Activated CD4-positive, alpha-beta T cell treated with anti-CD3 and anti-CD28 coated beads for 36 hours (primary cell): ENCODE data around the gene VOPP1. TPM values are rescaled to one million over a fixed set of nuclear protein-coding genes. Genes with fewer than 3 reads are reported as not detected.

ENCODE experiments used
- ATAC-seq: fragments of 200-7000 bp; cut with Tn5 transposase; one replicate; pipeline ENCODE4 v1.10.0; 2021; ENCODE audit warnings: mild to moderate bottlenecking, moderate library complexity
- CTCF ChIA-PET: fragments of 350-600 bp; sonication (Branson Sonifier 250); formaldehyde crosslinking; loops from one replicate; lab custom pipeline; 2021; ENCODE audit warnings: antibody characterized with exemption; lab: Charles Lee
- POLR2A ChIA-PET: fragments of 350-600 bp; sonication (Branson Sonifier 250); formaldehyde crosslinking; loops from one replicate; lab custom pipeline; 2021; ENCODE audit warnings: antibody characterized with exemption, inconsistent platforms; lab: Charles Lee
- DNase-seq: peaks from one replicate; pipeline ENCODE4 v3.0.0-alpha.2; 2020
- H3K27ac Mint-ChIP-seq: one replicate; pipeline ENCODE4 v1.8.0; 2021; ENCODE audit warnings: mixed read lengths
- H3K27me3 Mint-ChIP-seq: one replicate; pipeline ENCODE4 v1.8.0; 2021; ENCODE audit warnings: mixed read lengths
- H3K36me3 Mint-ChIP-seq: one replicate; pipeline ENCODE4 v1.8.0; 2021; ENCODE audit warnings: low read depth, mixed read lengths
- H3K4me1 Mint-ChIP-seq: one replicate; pipeline ENCODE4 v1.8.0; 2021; ENCODE audit warnings: mixed read lengths
- H3K4me3 Mint-ChIP-seq: one replicate; pipeline ENCODE4 v1.8.0; 2021; ENCODE audit warnings: mild to moderate bottlenecking, moderate library complexity, mixed read lengths
- H3K9me3 Mint-ChIP-seq: one replicate; pipeline ENCODE4 v1.8.0; 2021; ENCODE audit warnings: low read depth, mixed read lengths
- intact Hi-C, 2 experiments: fragments of 100-400 bp; cut with DNase I in 1 of 2; cut with micrococcal nuclease in 1 of 2; formaldehyde crosslinking; loops; one replicate each; pipeline versions ENCODE4 v1.14.2 to v1.15.1; 2022 to 2024; cut with DNase I, micrococcal nuclease
- total RNA-seq, 2 experiments: library from RNA; stranded (reverse); gene quantifications; one replicate each; pipeline ENCODE4 v1.2.3, GENCODE V29; 2021

Gene VOPP1
- total RNA-seq, 2 experiments from 2014 or later = 63.7 to 64.2 TPM

GRCh38 chr7:55470261-55470660, 102.0 kb downstream of the VOPP1 start:
- peaks cover 3% of the 10 kb centered on the region for H3K9me3 Mint-ChIP-seq
- ChIA-PET POLR2A (interaction anchor here (0.6 to 1.7 kb wide), 4 partner anchors 9 to 104 kb away, joined by 3 to 6 read pairs (median 4); no protein-coding TSS in a partner anchor), CTCF (interaction anchor here (0.6 to 0.7 kb wide), 2 partner anchors 9 to 24 kb away, joined by 3 to 4 read pairs; no protein-coding TSS in a partner anchor)
- DNase-seq = no peak
- H3K27ac Mint-ChIP-seq = peak overlapping the region; percentile 33
- ATAC-seq = no peak
- peaks cover 35% of the 10 kb centered on the region for H3K36me3 Mint-ChIP-seq
- intact Hi-C loops = no loop called here
- H3K4me3 Mint-ChIP-seq = no peak overlapping the region
- peaks cover 73% of the 10 kb centered on the region for H3K4me1 Mint-ChIP-seq
- H3K27me3 Mint-ChIP-seq = no peaks in the 10 kb centered on the region

DNA sequence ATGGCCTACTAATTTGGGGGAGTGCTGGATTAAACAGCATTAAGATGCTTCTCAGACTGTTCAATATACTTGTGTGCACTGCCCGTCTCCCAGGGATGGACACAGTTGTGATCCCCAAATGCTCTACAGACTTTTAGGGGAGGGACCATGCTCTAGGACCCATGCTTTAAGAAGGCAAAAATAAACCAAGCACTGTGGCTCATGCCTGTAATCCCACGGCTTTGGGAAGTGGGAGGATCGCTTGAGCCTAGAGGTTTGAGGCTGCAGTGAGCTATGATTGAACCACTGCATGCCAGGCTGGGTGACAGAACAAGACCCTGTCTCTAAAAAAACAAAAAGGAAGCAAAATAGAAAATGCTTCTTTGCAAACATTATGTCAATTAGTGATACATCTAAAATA, 102.6 kb downstream of the VOPP1 start:
- CTCF ChIA-PET = interaction anchor here (0.6 to 1.3 kb wide), 5 partner anchors 9 to 65 kb away, joined by 3 to 4 read pairs (median 3); no protein-coding TSS in a partner anchor
- POLR2A ChIA-PET = interaction anchor here (1.4 to 1.7 kb wide), 3 partner anchors 39 to 104 kb away, joined by 3 to 6 read pairs (median 4); no protein-coding TSS in a partner anchor
- Mint-ChIP-seq H3K27me3 (no peaks in the 10 kb centered on the region), H3K36me3 (peaks cover 34% of the 10 kb centered on the region), H3K9me3 (peaks cover 3% of the 10 kb centered on the region), H3K27ac (peak overlapping the region; percentile 49), H3K4me1 (peaks cover 67% of the 10 kb centered on the region), H3K4me3 (no peak overlapping the region)
- no peak for ATAC-seq
- peak; percentile 3 for DNase-seq
- intact Hi-C loops = loop anchor here in 1 of 2 experiments (5.0 kb wide), 2 partner anchors 63 to 103 kb away; partner anchors contain the start of gene VOPP1

GRCh38 chr7:55469271-55469681, 103.0 kb downstream of the VOPP1 start:
- Mint-ChIP-seq H3K4me1 (peaks cover 63% of the 10 kb centered on the region), H3K36me3 (peaks cover 37% of the 10 kb centered on the region), H3K9me3 (peaks cover 3% of the 10 kb centered on the region), H3K4me3 (no peak overlapping the region), H3K27ac (peak overlapping the region; percentile 49), H3K27me3 (no peaks in the 10 kb centered on the region)
- ChIA-PET POLR2A (interaction anchor here (0.5 to 1.7 kb wide), 5 partner anchors 40 to 105 kb away, joined by 3 to 6 read pairs (median 4); no protein-coding TSS in a partner anchor), CTCF (interaction anchor here (0.7 to 1.3 kb wide), 4 partner anchors 17 to 126 kb away, joined by 3 to 4 read pairs (median 3); no protein-coding TSS in a partner anchor)
- intact Hi-C loops = loop anchor here in 1 of 2 experiments (5.0 kb wide), 2 partner anchors 63 to 103 kb away; partner anchors contain the start of gene VOPP1
- ATAC-seq = peak; percentile 86
- DNase-seq = peak; percentile 27

- peaks cover 45% of the 10 kb centered on the region for H3K36me3 Mint-ChIP-seq
- H3K27ac Mint-ChIP-seq = peak overlapping the region; percentile 67
- peak; percentile 2 for DNase-seq
- POLR2A ChIA-PET = interaction anchor here (0.5 to 1.7 kb wide), 2 partner anchors 66 to 106 kb away, joined by 4 to 6 read pairs; no protein-coding TSS in a partner anchor
- H3K4me1 Mint-ChIP-seq = peaks cover 55% of the 10 kb centered on the region
- intact Hi-C loops = loop anchor here in 1 of 2 experiments (5.0 kb wide), 2 partner anchors 64 to 104 kb away; partner anchors contain the start of gene VOPP1
- CTCF ChIA-PET = interaction anchor here (0.6 to 1.3 kb wide), 4 partner anchors 36 to 593 kb away, joined by 3 to 4 read pairs (median 3); no protein-coding TSS in a partner anchor
- H3K4me3 Mint-ChIP-seq = no peak overlapping the region
- ATAC-seq = no peak
- peaks cover 4% of the 10 kb centered on the region for H3K9me3 Mint-ChIP-seq
- no peaks in the 10 kb centered on the region for H3K27me3 Mint-ChIP-seq
Measured at GRCh38 chr7:55468495-55468894, 103.8 kb downstream of the VOPP1 start.

DNA sequence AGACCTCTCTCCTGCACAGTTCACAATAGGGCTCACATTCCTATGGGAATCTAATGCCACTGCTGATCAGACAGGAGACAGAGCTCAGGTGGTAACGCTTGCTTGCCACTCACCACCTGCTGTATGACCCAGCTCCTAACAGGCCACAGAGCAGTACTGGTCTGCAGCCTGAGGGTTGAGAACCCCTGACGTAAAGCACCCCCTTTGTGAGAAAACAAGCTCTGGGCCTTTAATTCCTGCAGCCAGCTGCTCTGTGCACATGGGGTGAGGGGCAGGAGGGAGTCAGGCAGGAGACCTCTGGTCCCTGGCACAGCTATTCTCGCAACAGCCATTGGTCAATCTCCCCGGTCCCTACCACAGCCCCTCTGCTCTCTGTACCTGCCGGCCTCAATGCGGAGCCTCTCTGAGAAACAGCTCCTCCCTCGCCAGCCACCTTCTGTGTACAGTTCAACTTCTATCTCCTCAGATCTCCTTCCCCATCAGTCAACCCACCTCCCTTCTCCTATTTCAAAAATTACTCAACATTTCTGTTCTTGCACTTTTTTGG, 105.2 kb downstream of the VOPP1 start:
- H3K4me1 Mint-ChIP-seq = peaks cover 58% of the 10 kb centered on the region
- H3K36me3 Mint-ChIP-seq = peaks cover 53% of the 10 kb centered on the region
- intact Hi-C loops = loop anchor here in 1 of 2 experiments (5.0 kb wide), 2 partner anchors 65 to 105 kb away; partner anchors contain the start of gene VOPP1
- H3K27ac Mint-ChIP-seq = peak overlapping the region; percentile 37
- DNase-seq (peak; percentile 3), ATAC-seq (no peak)
- CTCF ChIA-PET = interaction anchor here (0.7 kb wide), 1 partner anchor 8 kb away, joined by 3 read pairs; no protein-coding TSS in a partner anchor
- no peaks in the 10 kb centered on the region for H3K27me3 Mint-ChIP-seq
- POLR2A ChIA-PET = no interaction called here
- H3K9me3 Mint-ChIP-seq = peaks cover 11% of the 10 kb centered on the region
- H3K4me3 Mint-ChIP-seq = no peak overlapping the region

DNA sequence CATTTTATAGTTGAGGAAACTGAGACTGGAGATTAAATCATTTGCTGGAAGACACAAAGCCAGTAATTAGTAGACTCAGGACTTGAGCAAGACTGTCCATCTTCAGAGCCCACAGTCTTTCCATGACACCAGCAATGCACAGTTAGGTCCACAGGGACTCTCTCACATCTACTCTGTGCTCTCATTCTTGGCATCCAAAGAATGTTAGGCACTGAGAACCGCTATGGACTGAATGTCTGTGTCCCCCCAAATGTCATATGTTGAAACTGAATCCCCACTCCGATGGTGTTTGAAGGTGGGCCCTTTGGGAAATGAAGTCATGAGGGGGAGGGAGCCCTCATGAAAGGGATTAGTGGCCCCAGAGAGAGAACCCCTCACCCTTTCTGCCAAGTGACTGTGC, 106.6 kb downstream of the VOPP1 start:
- intact Hi-C loops = loop anchor here in 1 of 2 experiments (5.0 kb wide), 2 partner anchors 67 to 107 kb away; partner anchors contain the start of gene VOPP1
- DNase-seq = no peak
- POLR2A ChIA-PET = interaction anchor here (0.7 kb wide), 1 partner anchor 10 kb away, joined by 3 read pairs; no protein-coding TSS in a partner anchor

GRCh38 chr7:55464422-55464821, 107.9 kb downstream of the VOPP1 start:
- Mint-ChIP-seq H3K4me1 (peaks cover 50% of the 10 kb centered on the region), H3K27ac (no peak overlapping the region)

More for the DNA sequence above, 106.6 kb downstream of the VOPP1 start:
- no peak for ATAC-seq
- Mint-ChIP-seq H3K9me3 (peaks cover 19% of the 10 kb centered on the region), H3K4me3 (no peak overlapping the region), H3K36me3 (peaks cover 60% of the 10 kb centered on the region), H3K27me3 (no peaks in the 10 kb centered on the region), H3K27ac (peak overlapping the region; percentile 4), H3K4me1 (peaks cover 61% of the 10 kb centered on the region)
- CTCF ChIA-PET = no interaction called here

GRCh38 chr7:55463686-55464262, 108.5 kb downstream of the VOPP1 start:
- Mint-ChIP-seq H3K27ac (no peak overlapping the region), H3K9me3 (peaks cover 32% of the 10 kb centered on the region), H3K4me1 (peaks cover 44% of the 10 kb centered on the region), H3K4me3 (no peak overlapping the region), H3K27me3 (no peaks in the 10 kb centered on the region), H3K36me3 (peaks cover 69% of the 10 kb centered on the region)
- POLR2A ChIA-PET = no interaction called here
- no peak for ATAC-seq
- CTCF ChIA-PET = no interaction called here
- DNase-seq = peak; percentile 3
- intact Hi-C loops = no loop called here

More at GRCh38 chr7:55464422-55464821, 107.9 kb downstream of the VOPP1 start:
- Mint-ChIP-seq H3K9me3 (peaks cover 26% of the 10 kb centered on the region), H3K4me3 (no peak overlapping the region), H3K36me3 (peaks cover 62% of the 10 kb centered on the region), H3K27me3 (no peaks in the 10 kb centered on the region)
- ChIA-PET CTCF (no interaction called here), POLR2A (no interaction called here)
- intact Hi-C loops = no loop called here
- ATAC-seq (no peak), DNase-seq (no peak)

DNA sequence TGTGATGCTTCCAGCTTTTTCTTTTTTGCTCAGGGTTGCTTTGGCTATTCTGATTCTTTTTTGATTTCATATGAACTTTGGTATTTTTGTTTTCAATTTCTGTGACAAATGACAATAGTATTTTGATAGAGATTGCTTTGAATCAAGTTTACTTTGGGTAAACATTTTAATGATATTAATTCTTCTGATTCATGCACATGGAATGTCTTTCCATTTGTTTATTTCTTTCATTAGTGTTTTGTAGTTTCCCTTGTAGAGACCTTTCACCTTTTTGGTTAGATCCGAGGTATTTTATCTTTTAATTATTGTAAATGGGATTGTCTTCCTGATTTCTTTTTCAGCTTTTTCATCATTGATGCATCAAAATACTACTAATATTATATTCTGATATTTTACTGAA, 114.0 kb downstream of the VOPP1 start:
- ChIA-PET CTCF (interaction anchor here (1.1 to 1.2 kb wide), 2 partner anchors 9 to 43 kb away, joined by 3 to 6 read pairs; no protein-coding TSS in a partner anchor), POLR2A (no interaction called here)
- intact Hi-C loops = no loop called here
- H3K4me1 Mint-ChIP-seq = peaks cover 39% of the 10 kb centered on the region
- H3K4me3 Mint-ChIP-seq = no peak overlapping the region
- H3K27ac Mint-ChIP-seq = no peak overlapping the region
- H3K36me3 Mint-ChIP-seq = peaks cover 41% of the 10 kb centered on the region
- DNase-seq = no peak
- ATAC-seq = no peak
- H3K27me3 Mint-ChIP-seq = no peaks in the 10 kb centered on the region
- peaks cover 46% of the 10 kb centered on the region for H3K9me3 Mint-ChIP-seq

- Mint-ChIP-seq H3K27me3 (no peaks in the 10 kb centered on the region), H3K9me3 (peaks cover 43% of the 10 kb centered on the region), H3K27ac (no peak overlapping the region), H3K4me1 (peaks cover 41% of the 10 kb centered on the region), H3K4me3 (no peak overlapping the region), H3K36me3 (peaks cover 39% of the 10 kb centered on the region)
- intact Hi-C loops = no loop called here
- CTCF ChIA-PET = no interaction called here
- ATAC-seq (no peak), DNase-seq (no peak)
- POLR2A ChIA-PET = no interaction called here
Measured at GRCh38 chr7:55457801-55458200, 114.5 kb downstream of the VOPP1 start.

DNA sequence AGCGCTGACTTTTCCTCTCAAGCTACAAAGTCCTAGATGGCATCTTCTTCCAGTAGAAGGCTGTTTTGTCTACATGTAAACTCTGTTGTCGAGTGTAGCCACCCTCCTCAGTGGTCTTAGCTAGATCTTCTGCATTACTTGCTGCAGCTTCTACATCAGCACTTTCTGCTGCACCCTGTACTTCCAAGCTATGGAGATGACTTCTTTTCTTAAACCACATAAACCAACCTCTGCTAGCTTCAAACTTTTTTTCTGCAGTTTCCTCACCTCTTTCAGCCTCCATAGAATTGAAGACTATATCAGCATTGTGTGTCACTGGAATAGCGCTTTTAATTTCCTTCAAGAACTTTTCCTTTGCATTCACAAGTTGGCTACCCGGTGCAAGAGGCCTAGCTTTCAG, 119.3 kb downstream of the VOPP1 start:
- POLR2A ChIA-PET = no interaction called here
- intact Hi-C loops = no loop called here
- CTCF ChIA-PET = interaction anchor here (0.7 to 1.1 kb wide), 3 partner anchors 9 to 140 kb away, joined by 3 to 4 read pairs (median 4); no protein-coding TSS in a partner anchor
- peaks cover 31% of the 10 kb centered on the region for H3K4me1 Mint-ChIP-seq
- H3K27ac Mint-ChIP-seq = peak overlapping the region; percentile 12
- H3K36me3 Mint-ChIP-seq = peaks cover 31% of the 10 kb centered on the region
- peaks cover 16% of the 10 kb centered on the region for H3K9me3 Mint-ChIP-seq
- no peak for ATAC-seq
- DNase-seq = no peak
- no peaks in the 10 kb centered on the region for H3K27me3 Mint-ChIP-seq
- no peak overlapping the region for H3K4me3 Mint-ChIP-seq
